K562 (cell line): Measurements from ENCODE around the gene CSTPP1.

Source experiments
- NFIC ChIP-seq: fragments of 450-650 bp; IDR thresholded peaks from 2 replicates; pipeline ENCODE4 v1.6.1; 2017; ENCODE audit warnings: mild to moderate bottlenecking, inconsistent platforms
- NONO ChIP-seq, 2 experiments: fragments of 200-400 bp in 1 of 2; fragments of 450-650 bp in 1 of 2; formaldehyde crosslinking in 1 of 2; IDR thresholded peaks; 2 replicates each; pipeline ENCODE4 v1.6.1; 2017; ENCODE audit warnings: low read depth in 2 of 2, mild to moderate bottlenecking in 2 of 2, moderate library complexity in 2 of 2, low read length in 1 of 2
- RBFOX2 ChIP-seq: fragments of 200-400 bp; formaldehyde crosslinking; IDR thresholded peaks from 2 replicates; pipeline ENCODE4 v1.6.1; 2017; ENCODE audit warnings: low read depth, mild to moderate bottlenecking, low read length, moderate library complexity
- TF ChIP-seq, protein P1 (sequence below), 3 experiments: IDR thresholded peaks in 2 of 3; conservative IDR thresholded peaks in 1 of 3; 2 replicates each; pipeline ENCODE4 v1.5.1; 2011 to 2012; ENCODE audit warnings: low read length in 3 of 3, mild to moderate bottlenecking in 3 of 3, control low read depth in 2 of 3, improper control_type of control experiment in 1 of 3, inconsistent platforms in 1 of 3, low read depth in 1 of 3, mixed read lengths in 1 of 3, moderate library complexity in 1 of 3; ENCODE audit not compliant: insufficient read depth in 2 of 3
- TF ChIP-seq, protein P2 (sequence below): sonication (generic); formaldehyde crosslinking; IDR thresholded peaks from 2 replicates; pipeline ENCODE4 v1.8.0; 2022; ENCODE audit warnings: missing genetic modification reagents, mild to moderate bottlenecking, borderline replicate concordance

DNA sequence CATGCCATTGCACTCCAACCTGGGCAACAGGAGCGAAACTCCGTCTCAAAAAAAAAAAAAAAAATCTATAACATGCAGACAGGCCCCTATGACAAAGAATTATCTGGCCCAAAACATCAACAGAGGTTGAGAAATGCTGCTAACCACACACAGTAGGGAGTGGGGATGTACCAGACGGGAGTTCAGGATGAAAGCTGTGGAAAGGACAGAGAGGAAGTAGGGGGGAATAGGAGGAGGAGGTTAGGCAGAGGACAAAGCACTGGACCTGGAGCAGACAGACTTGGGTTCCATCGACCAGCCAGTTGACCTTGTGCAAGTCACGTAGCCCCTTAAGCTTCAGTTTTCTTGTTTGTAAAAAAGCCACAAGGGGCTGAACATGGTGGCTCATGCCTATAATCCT is 30.8 kb upstream of the CSTPP1 start:
- TF ChIP-seq, protein P1, sequence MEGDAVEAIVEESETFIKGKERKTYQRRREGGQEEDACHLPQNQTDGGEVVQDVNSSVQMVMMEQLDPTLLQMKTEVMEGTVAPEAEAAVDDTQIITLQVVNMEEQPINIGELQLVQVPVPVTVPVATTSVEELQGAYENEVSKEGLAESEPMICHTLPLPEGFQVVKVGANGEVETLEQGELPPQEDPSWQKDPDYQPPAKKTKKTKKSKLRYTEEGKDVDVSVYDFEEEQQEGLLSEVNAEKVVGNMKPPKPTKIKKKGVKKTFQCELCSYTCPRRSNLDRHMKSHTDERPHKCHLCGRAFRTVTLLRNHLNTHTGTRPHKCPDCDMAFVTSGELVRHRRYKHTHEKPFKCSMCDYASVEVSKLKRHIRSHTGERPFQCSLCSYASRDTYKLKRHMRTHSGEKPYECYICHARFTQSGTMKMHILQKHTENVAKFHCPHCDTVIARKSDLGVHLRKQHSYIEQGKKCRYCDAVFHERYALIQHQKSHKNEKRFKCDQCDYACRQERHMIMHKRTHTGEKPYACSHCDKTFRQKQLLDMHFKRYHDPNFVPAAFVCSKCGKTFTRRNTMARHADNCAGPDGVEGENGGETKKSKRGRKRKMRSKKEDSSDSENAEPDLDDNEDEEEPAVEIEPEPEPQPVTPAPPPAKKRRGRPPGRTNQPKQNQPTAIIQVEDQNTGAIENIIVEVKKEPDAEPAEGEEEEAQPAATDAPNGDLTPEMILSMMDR (IDR thresholded peaks at IDR 0.05 in 2 of 3, conservative IDR thresholded peaks at IDR 0.05 in 1 of 3; ENCODE audit: insufficient read depth in 2 of 3, low read depth in 1 of 3, low read length in 3 of 3), result no peak
- TF ChIP-seq RBFOX2 (no peak), NONO (IDR thresholded peaks at IDR 0.05; ENCODE audit: low read depth in 2 of 2, low read length in 1 of 2) (no peak), NFIC (no peak)
- TF ChIP-seq, protein P2, sequence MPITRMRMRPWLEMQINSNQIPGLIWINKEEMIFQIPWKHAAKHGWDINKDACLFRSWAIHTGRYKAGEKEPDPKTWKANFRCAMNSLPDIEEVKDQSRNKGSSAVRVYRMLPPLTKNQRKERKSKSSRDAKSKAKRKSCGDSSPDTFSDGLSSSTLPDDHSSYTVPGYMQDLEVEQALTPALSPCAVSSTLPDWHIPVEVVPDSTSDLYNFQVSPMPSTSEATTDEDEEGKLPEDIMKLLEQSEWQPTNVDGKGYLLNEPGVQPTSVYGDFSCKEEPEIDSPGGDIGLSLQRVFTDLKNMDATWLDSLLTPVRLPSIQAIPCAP, result no peak
